Measurements from ENCODE around the gene ARHGAP42. TPM values are rescaled to one million over a fixed set of nuclear protein-coding genes. Genes with fewer than 3 reads are reported as not detected.

The ARHGAP42 gene
- polyA plus RNA-seq, 3 donors = 0.13 TPM; not detected in 2

- H3K9me3 ChIP-seq (replicated peaks in 1 of 2; ENCODE audit: control insufficient read depth in 1 of 2, insufficient read depth in 1 of 2, low read length in 2 of 2) = no peaks in the 10 kb centered on the region
- no peaks in the 10 kb centered on the region for H3K4me1 ChIP-seq (ENCODE audit: control insufficient read depth in 1 of 2, insufficient read depth in 2 of 2, low read length in 2 of 2)
- intact Hi-C loops (cut with micrococcal nuclease) = no loop called here
- H3K36me3 ChIP-seq (replicated peaks in 1 of 2; ENCODE audit: control insufficient read depth in 1 of 2, insufficient read depth in 2 of 2, low read length in 2 of 2) = no peaks in the 10 kb centered on the region
- Mint-ChIP-seq H3K4me1 (no peaks in the 10 kb centered on the region), H3K27ac (no peak overlapping the region), H3K4me3 (no peak overlapping the region), H3K27me3 (ENCODE audit: low read depth in 3 of 3) (no peaks in the 10 kb centered on the region), H3K36me3 (no peaks in the 10 kb centered on the region), H3K9me3 (peaks cover 0 to 1% (median 0%) of the 10 kb centered on the region in 7 donors)
- H2AFZ ChIP-seq (ENCODE audit: insufficient read depth, low read depth, low read length, poor library complexity, severe bottlenecking) = no peak overlapping the region
- H3K4me2 ChIP-seq (replicated peaks; ENCODE audit: extremely low read depth, low read length, poor library complexity, severe bottlenecking) = no peak overlapping the region
- no peak overlapping the region for H3K4me3 ChIP-seq (replicated peaks in 1 of 3; ENCODE audit: low read depth in 2 of 3, low read length in 3 of 3)
- no peaks in the 10 kb centered on the region for H3K27me3 ChIP-seq (ENCODE audit: control insufficient read depth in 2 of 2, insufficient read depth in 2 of 2, low read length in 2 of 2)
- TF ChIP-seq, protein P1, sequence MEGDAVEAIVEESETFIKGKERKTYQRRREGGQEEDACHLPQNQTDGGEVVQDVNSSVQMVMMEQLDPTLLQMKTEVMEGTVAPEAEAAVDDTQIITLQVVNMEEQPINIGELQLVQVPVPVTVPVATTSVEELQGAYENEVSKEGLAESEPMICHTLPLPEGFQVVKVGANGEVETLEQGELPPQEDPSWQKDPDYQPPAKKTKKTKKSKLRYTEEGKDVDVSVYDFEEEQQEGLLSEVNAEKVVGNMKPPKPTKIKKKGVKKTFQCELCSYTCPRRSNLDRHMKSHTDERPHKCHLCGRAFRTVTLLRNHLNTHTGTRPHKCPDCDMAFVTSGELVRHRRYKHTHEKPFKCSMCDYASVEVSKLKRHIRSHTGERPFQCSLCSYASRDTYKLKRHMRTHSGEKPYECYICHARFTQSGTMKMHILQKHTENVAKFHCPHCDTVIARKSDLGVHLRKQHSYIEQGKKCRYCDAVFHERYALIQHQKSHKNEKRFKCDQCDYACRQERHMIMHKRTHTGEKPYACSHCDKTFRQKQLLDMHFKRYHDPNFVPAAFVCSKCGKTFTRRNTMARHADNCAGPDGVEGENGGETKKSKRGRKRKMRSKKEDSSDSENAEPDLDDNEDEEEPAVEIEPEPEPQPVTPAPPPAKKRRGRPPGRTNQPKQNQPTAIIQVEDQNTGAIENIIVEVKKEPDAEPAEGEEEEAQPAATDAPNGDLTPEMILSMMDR (IDR thresholded peaks at IDR 0.05) = no peak
- no peak for DNase-seq
- H3K9ac ChIP-seq (ENCODE audit: insufficient read depth, low read length, poor library complexity, severe bottlenecking) = no peak overlapping the region
- no peak overlapping the region for H3K27ac ChIP-seq (ENCODE audit: low read depth in 1 of 2, low read length in 2 of 2)
- no CpG with 5 or more reads among the region's 2 CpGs for WGBS (ENCODE audit: insufficient coverage)
- H4K20me1 ChIP-seq (ENCODE audit: insufficient read depth, low read length) = no peaks in the 10 kb centered on the region
- no peaks in the 10 kb centered on the region for H3K79me2 ChIP-seq (ENCODE audit: insufficient read depth, low read length)
Observed at GRCh38 chr11:100821198-100821597, 134.1 kb downstream of the ARHGAP42 start.

GRCh38 chr11:100823360-100823759 lies 136.3 kb downstream of the ARHGAP42 start:
- H3K4me1 ChIP-seq (ENCODE audit: control insufficient read depth in 1 of 2, insufficient read depth in 2 of 2, low read length in 2 of 2) = no peaks in the 10 kb centered on the region
- TF ChIP-seq, protein P1 (IDR thresholded peaks at IDR 0.05) = no peak
- H3K4me2 ChIP-seq (replicated peaks; ENCODE audit: extremely low read depth, low read length, poor library complexity, severe bottlenecking) = no peak overlapping the region
- no peak overlapping the region for H3K4me3 ChIP-seq (replicated peaks in 1 of 3; ENCODE audit: low read depth in 2 of 3, low read length in 3 of 3)
- Mint-ChIP-seq H3K4me3 (no peak overlapping the region), H3K36me3 (no peaks in the 10 kb centered on the region), H3K9me3 (no peaks in the 10 kb centered on the region), H3K27me3 (ENCODE audit: low read depth in 3 of 3) (no peaks in the 10 kb centered on the region), H3K4me1 (no peaks in the 10 kb centered on the region), H3K27ac (no peak overlapping the region)
- H3K36me3 ChIP-seq (replicated peaks in 1 of 2; ENCODE audit: control insufficient read depth in 1 of 2, insufficient read depth in 2 of 2, low read length in 2 of 2) = no peaks in the 10 kb centered on the region
- H3K9me3 ChIP-seq (replicated peaks in 1 of 2; ENCODE audit: control insufficient read depth in 1 of 2, insufficient read depth in 1 of 2, low read length in 2 of 2) = no peaks in the 10 kb centered on the region
- no peak overlapping the region for H3K27ac ChIP-seq (ENCODE audit: low read depth in 1 of 2, low read length in 2 of 2)
- no peaks in the 10 kb centered on the region for H3K79me2 ChIP-seq (ENCODE audit: insufficient read depth, low read length)
- no peaks in the 10 kb centered on the region for H3K27me3 ChIP-seq (ENCODE audit: control insufficient read depth in 2 of 2, insufficient read depth in 2 of 2, low read length in 2 of 2)
- H2AFZ ChIP-seq (ENCODE audit: insufficient read depth, low read depth, low read length, poor library complexity, severe bottlenecking) = no peak overlapping the region
- WGBS (ENCODE audit: insufficient coverage) = no CpG with 5 or more reads among the region's 1 CpG
- H3K9ac ChIP-seq (ENCODE audit: insufficient read depth, low read length, poor library complexity, severe bottlenecking) = no peak overlapping the region
- DNase-seq = no peak
- intact Hi-C loops (cut with micrococcal nuclease) = no loop called here
- no peaks in the 10 kb centered on the region for H4K20me1 ChIP-seq (ENCODE audit: insufficient read depth, low read length)

Measured in CD14-positive monocyte (primary cell).